IMR-90 (cell line): Measurements from ENCODE around the gene TSC22D3. TPM values are rescaled to one million over a fixed set of nuclear protein-coding genes. Genes with fewer than 3 reads are reported as not detected.

ENCODE experiments used
- ATAC-seq: fragments of 200-7000 bp; cut with Tn5 transposase; 2 replicates; pipeline ENCODE4 v1.9.1; 2020; ENCODE audit warnings: low read depth, mild to moderate bottlenecking, moderate library complexity
- BruUV-seq: library from RNA; stranded (reverse); fragments of 400-500 nt; replicated peaks from 2 replicates; lab custom pipeline; 2021; lab: Mats Ljungman, UMichigan
- CTCF ChIA-PET: fragments of 300-600 bp; formaldehyde crosslinking; extraction: SDS; loops from one replicate; lab custom pipeline; 2021; ENCODE audit warnings: antibody characterized with exemption; lab: Yijun Ruan, JAX
- POLR2A ChIA-PET: fragments of 300-600 bp; sonication (Branson Sonifier 250); formaldehyde crosslinking; loops from one replicate; lab custom pipeline; 2022; ENCODE audit warnings: antibody characterized with exemption; ENCODE audit not compliant: unreplicated experiment; lab: Charles Lee
- DNase-seq: peaks from one replicate; pipeline ENCODE4 v3.0.0; 2013
- H2AFZ ChIP-seq: replicated peaks from 2 replicates; pipeline ENCODE3; 2013; ENCODE audit warnings: low read length, mild to moderate bottlenecking; ENCODE audit not compliant: poor library complexity
- H2AK5ac ChIP-seq: 2 replicates; pipeline ENCODE4 v1.6.1; 2013; ENCODE audit warnings: low read depth, low read length, inconsistent platforms
- H2AK9ac ChIP-seq: replicated peaks from 2 replicates; pipeline ENCODE3; 2013; ENCODE audit warnings: mild to moderate bottlenecking, low read depth, low read length, moderate library complexity; ENCODE audit not compliant: poor library complexity
- H2BK120ac ChIP-seq: 2 replicates; pipeline ENCODE4 v1.6.1; 2013; ENCODE audit warnings: low read depth, low read length, inconsistent platforms
- H2BK15ac ChIP-seq: 3 replicates; pipeline ENCODE4 v1.6.1; 2013; ENCODE audit warnings: low read depth, low read length, inconsistent platforms
- H2BK20ac ChIP-seq: 2 replicates; pipeline ENCODE4 v1.6.1; 2013; ENCODE audit warnings: low read depth, mild to moderate bottlenecking, inconsistent platforms, low read length, moderate library complexity
- H2BK5ac ChIP-seq: 2 replicates; pipeline ENCODE4 v1.6.1; 2013; ENCODE audit warnings: mild to moderate bottlenecking, low read depth, low read length, inconsistent platforms; ENCODE audit not compliant: poor library complexity, severe bottlenecking
- H3K14ac ChIP-seq: replicated peaks from 2 replicates; pipeline ENCODE4 v1.6.1; 2013; ENCODE audit warnings: low read depth, low read length, inconsistent platforms
- H3K18ac ChIP-seq: 2 replicates; pipeline ENCODE4 v1.6.1; 2013; ENCODE audit warnings: low read depth, low read length, control low read depth
- H3K23ac ChIP-seq: 2 replicates; pipeline ENCODE4 v1.6.1; 2013; ENCODE audit warnings: low read depth, low read length, inconsistent platforms
- H3K27ac ChIP-seq: 2 replicates; pipeline ENCODE4 v1.5.1; 2013; ENCODE audit warnings: mild to moderate bottlenecking, control low read depth, low read length; ENCODE audit not compliant: insufficient read depth
- H3K27me3 ChIP-seq: 2 replicates; pipeline ENCODE4 v1.6.1; 2013; ENCODE audit warnings: low read length; ENCODE audit not compliant: control insufficient read depth, insufficient read depth
- H3K36me3 ChIP-seq: 2 replicates; pipeline ENCODE4 v1.6.1; 2013; ENCODE audit warnings: low read length, mixed read lengths; ENCODE audit not compliant: control insufficient read depth, insufficient read depth
- H3K4ac ChIP-seq: 2 replicates; pipeline ENCODE4 v1.6.1; 2013; ENCODE audit warnings: low read depth, low read length, inconsistent platforms
- H3K4me1 ChIP-seq: 2 replicates; pipeline ENCODE4 v1.6.1; 2013; ENCODE audit warnings: low read length, mixed read lengths; ENCODE audit not compliant: control insufficient read depth, insufficient read depth
- H3K4me2 ChIP-seq: 2 replicates; pipeline ENCODE4 v1.6.1; 2013; ENCODE audit warnings: low read depth, mild to moderate bottlenecking, control low read depth, low read length, moderate library complexity
- H3K4me3 ChIP-seq: 2 replicates; pipeline ENCODE4 v1.5.1; 2013; ENCODE audit warnings: low read depth, mild to moderate bottlenecking, control low read depth, low read length, moderate library complexity; ENCODE audit not compliant: insufficient read depth
- H3K56ac ChIP-seq: 2 replicates; pipeline ENCODE4 v1.6.1; 2013; ENCODE audit warnings: low read length, inconsistent platforms; ENCODE audit not compliant: insufficient read depth; ENCODE audit errors: extremely low read depth
- H3K79me1 ChIP-seq, 2 experiments: 2 replicates each; pipeline ENCODE4 v1.6.1; 2013; ENCODE audit warnings: low read length in 2 of 2, inconsistent platforms in 1 of 2, low read depth in 1 of 2
- H3K9ac ChIP-seq: 2 replicates; pipeline ENCODE4 v1.6.1; 2013; ENCODE audit warnings: low read depth, low read length, control low read depth
- H3K9me1 ChIP-seq: 2 replicates; pipeline ENCODE4 v1.6.1; 2013; ENCODE audit warnings: low read length, inconsistent platforms; ENCODE audit not compliant: insufficient read depth
- H3K9me3 ChIP-seq: 2 replicates; pipeline ENCODE4 v1.6.1; 2013; ENCODE audit warnings: low read length; ENCODE audit not compliant: control insufficient read depth, insufficient read depth
- H4K20me1 ChIP-seq: 2 replicates; pipeline ENCODE4 v1.6.1; 2013; ENCODE audit warnings: low read length, inconsistent platforms; ENCODE audit not compliant: insufficient read depth
- H4K5ac ChIP-seq: 2 replicates; pipeline ENCODE4 v1.6.1; 2013; ENCODE audit warnings: mild to moderate bottlenecking, low read depth, low read length, control low read depth
- H4K8ac ChIP-seq, 2 experiments: 2 replicates each; pipeline ENCODE4 v1.6.1; 2013; ENCODE audit warnings: low read depth in 2 of 2, low read length in 2 of 2, control low read depth in 1 of 2, inconsistent platforms in 1 of 2
- H4K91ac ChIP-seq: 2 replicates; pipeline ENCODE4 v1.6.1; 2013; ENCODE audit warnings: low read depth, low read length, inconsistent platforms; ENCODE audit not compliant: insufficient read depth
- CEBPB ChIP-seq: IDR thresholded peaks from 2 replicates; pipeline ENCODE4 v1.6.1; 2012; ENCODE audit warnings: low read depth, low read length, improper control_type of control experiment
- CHD1 ChIP-seq: IDR thresholded peaks from 2 replicates; pipeline ENCODE4 v1.6.1; 2012; ENCODE audit warnings: low read depth, low read length, improper control_type of control experiment
- NFE2L2 ChIP-seq: fragments of 150-350 bp; IDR thresholded peaks from 2 replicates; pipeline ENCODE4 v1.6.1; 2016; ENCODE audit warnings: low read depth, mild to moderate bottlenecking, low read length
- POLR2A ChIP-seq: IDR thresholded peaks from 2 replicates; pipeline ENCODE4 v1.6.1; 2012; ENCODE audit warnings: mild to moderate bottlenecking, low read depth, low read length
- RCOR1 ChIP-seq: IDR thresholded peaks from 2 replicates; pipeline ENCODE4 v1.6.1; 2012; ENCODE audit warnings: mild to moderate bottlenecking, low read length, improper control_type of control experiment; ENCODE audit not compliant: insufficient replicate concordance
- RFX5 ChIP-seq: IDR thresholded peaks from 2 replicates; pipeline ENCODE4 v1.8.0; 2012; ENCODE audit warnings: low read depth, mild to moderate bottlenecking, low read length, moderate library complexity
- SMC3 ChIP-seq: fragments of 150-350 bp; IDR thresholded peaks from 2 replicates; pipeline ENCODE4 v1.6.1; 2016; ENCODE audit warnings: low read depth, mild to moderate bottlenecking, antibody characterized with exemption, low read length, moderate library complexity
- WGBS, 2 experiments: methylation state at CpG; one replicate each; pipeline versions ENCODE4 v1.1.5 to v1.1.7; 2013; ENCODE audit warnings: missing lambda C conversion rate in 2 of 2; ENCODE audit not compliant: insufficient read length in 1 of 2; ENCODE audit errors: extremely low coverage in 2 of 2; 5-methylcytosine and 5-hydroxymethylcytosine counted together
- dilution Hi-C: fragments of 300-500 bp; cut with HindIII; formaldehyde crosslinking; loops from one replicate; pipeline ENCODE4 v1.14.3; 2018; ENCODE audit warnings: low sequenced_read_pairs; ENCODE audit not compliant: unreplicated experiment
- in situ Hi-C: fragments of 300-500 bp; cut with MboI; formaldehyde crosslinking; loops from 3 replicates; pipeline ENCODE4 v1.14.3; 2019; ENCODE audit warnings: low sequenced_read_pairs, inconsistent platforms, mixed read lengths
- intact Hi-C: fragments of 100-400 bp; cut with micrococcal nuclease; formaldehyde crosslinking; loops from 2 replicates; pipeline ENCODE4 v1.10.0; 2022
- polyA plus RNA-seq, 3 experiments: library from polyadenylated mRNA; depleted of rRNA; stranded (reverse); fragments of >200 nt; gene quantifications; 2 replicates each; pipeline ENCODE4 v1.2.3, GENCODE V29; 2012; ENCODE audit warnings: low replicate concordance in 1 of 3
- total RNA-seq: library from RNA; depleted of rRNA; stranded (reverse); fragments of >200 nt; gene quantifications from 2 replicates; pipeline ENCODE4 v1.2.3, GENCODE V29; 2012
- TF ChIP-seq, protein P1 (sequence below): fragments of 150-350 bp; IDR thresholded peaks from 2 replicates; pipeline ENCODE4 v1.6.1; 2017; ENCODE audit warnings: mild to moderate bottlenecking, antibody characterized with exemption, low read length, low read depth

The TSC22D3 gene
- total and polyA plus RNA-seq, 2 of the 4 experiments (the other 2 are of a cell fraction) = 9.9 to 14.0 TPM

DNA sequence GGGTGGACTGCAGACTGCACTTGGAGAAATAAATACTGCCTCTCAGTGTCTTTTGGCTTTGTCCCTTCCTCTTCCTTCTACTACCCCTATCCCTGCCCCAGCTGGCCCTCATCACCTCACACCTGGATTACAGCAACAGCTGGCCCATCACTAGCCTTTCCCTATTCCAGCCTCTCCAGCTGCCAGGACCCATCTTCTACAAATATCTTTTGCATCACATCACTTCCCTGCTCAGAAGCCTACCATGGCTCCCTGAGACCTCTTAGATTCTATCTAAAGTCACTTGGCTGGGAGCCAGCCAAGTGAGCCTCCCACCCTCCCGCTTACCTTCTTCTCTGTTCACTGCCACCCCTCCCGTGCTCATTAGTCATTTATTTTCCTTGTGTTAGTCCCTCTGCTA is 66.8 kb downstream of the TSC22D3 start:
- Histone ChIP-seq H3K4me2 (no peak overlapping the region), H4K91ac (no peak overlapping the region), H3K14ac (no peak overlapping the region), H3K4me1 (peaks cover 6% of the 10 kb centered on the region; the same call in 1 of the 2 replicates), H2AK9ac (no peak overlapping the region), H3K27me3 (peaks cover 17% of the 10 kb centered on the region), H2BK15ac (no peak overlapping the region), H3K18ac (no peak overlapping the region), H2BK20ac (no peak overlapping the region), H2BK120ac (no peak overlapping the region), H3K4ac (no peak overlapping the region), H3K9me1 (peaks cover 8% of the 10 kb centered on the region; the same call in 1 of the 2 replicates), H3K4me3 (no peak overlapping the region), H4K20me1 (no peaks in the 10 kb centered on the region; the same call in 1 of the 2 replicates), H3K56ac (no peak overlapping the region), H3K27ac (no peak overlapping the region), H4K8ac (no peak overlapping the region), H3K9me3 (no peaks in the 10 kb centered on the region), H2AFZ (no peak overlapping the region), H3K36me3 (no peaks in the 10 kb centered on the region; the same call in 1 of the 2 replicates), H3K23ac (no peak overlapping the region), H3K79me1 (no peaks in the 10 kb centered on the region), H3K9ac (no peak overlapping the region), H4K5ac (no peak overlapping the region), H2AK5ac (no peak overlapping the region), H2BK5ac (no peak overlapping the region)
- dilution Hi-C loops (no loop called here), in situ Hi-C loops (no loop called here), intact Hi-C loops (no loop called here)
- POLR2A ChIA-PET = no interaction called here
- CTCF ChIA-PET = no interaction called here
- ATAC-seq (no peak), DNase-seq (peak; percentile 14)
- no peak for TF ChIP-seq RCOR1
- no peak for TF ChIP-seq NFE2L2
- TF ChIP-seq POLR2A = no peak
- TF ChIP-seq RFX5 = no peak
- no peak for TF ChIP-seq SMC3
- TF ChIP-seq CEBPB = no peak
- no peak for TF ChIP-seq CHD1
- TF ChIP-seq, protein P1, sequence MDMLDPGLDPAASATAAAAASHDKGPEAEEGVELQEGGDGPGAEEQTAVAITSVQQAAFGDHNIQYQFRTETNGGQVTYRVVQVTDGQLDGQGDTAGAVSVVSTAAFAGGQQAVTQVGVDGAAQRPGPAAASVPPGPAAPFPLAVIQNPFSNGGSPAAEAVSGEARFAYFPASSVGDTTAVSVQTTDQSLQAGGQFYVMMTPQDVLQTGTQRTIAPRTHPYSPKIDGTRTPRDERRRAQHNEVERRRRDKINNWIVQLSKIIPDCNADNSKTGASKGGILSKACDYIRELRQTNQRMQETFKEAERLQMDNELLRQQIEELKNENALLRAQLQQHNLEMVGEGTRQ = no peak
- WGBS, 2 experiments = no CpG with 5 or more reads among the region's 2 CpGs
- no TSS peak for BruUV-seq
